ENCODE measurements around the gene OR2A25. TPM values are rescaled to one million over a fixed set of nuclear protein-coding genes. Genes with fewer than 3 reads are reported as not detected.

OR2A25 gene
- total and polyA plus RNA-seq, 8 donors: 0.08 to 0.17 (median 0.09) TPM; not detected in 5

GRCh38 chr7:144090667-144091066 is 21.1 kb downstream of the OR2A25 start:
- H3K27me3 ChIP-seq: peaks cover 0 to 8% of the 10 kb centered on the region in 2 donors
- no peak for TF ChIP-seq CTCF (IDR thresholded peaks at IDR 0.05)
- peaks cover 0 to 8% of the 10 kb centered on the region in 2 donors for H3K9me3 ChIP-seq
- no peaks in the 10 kb centered on the region for H3K36me3 ChIP-seq
- H3K4me3 ChIP-seq: no peak overlapping the region
- ATAC-seq (no peak), DNase-seq (no peak)
- H3K27ac ChIP-seq: no peak overlapping the region
- no peaks in the 10 kb centered on the region for H3K4me1 ChIP-seq
- intact Hi-C loops (cut with DNase I): no loop called here

- intact Hi-C loops (cut with DNase I): no loop called here
- no peaks in the 10 kb centered on the region for H3K9me3 ChIP-seq
- TF ChIP-seq CTCF (IDR thresholded peaks at IDR 0.05): no peak
- H3K27ac ChIP-seq: no peak overlapping the region
- no peak overlapping the region for H3K4me3 ChIP-seq
- DNase-seq (no peak), ATAC-seq (no peak)
- peaks cover 0 to 43% of the 10 kb centered on the region in 2 donors for H3K27me3 ChIP-seq
- H3K36me3 ChIP-seq: no peaks in the 10 kb centered on the region
- H3K4me1 ChIP-seq: no peaks in the 10 kb centered on the region
These were observed 29.2 kb downstream of the OR2A25 start for GRCh38 chr7:144098776-144099175.

DNA sequence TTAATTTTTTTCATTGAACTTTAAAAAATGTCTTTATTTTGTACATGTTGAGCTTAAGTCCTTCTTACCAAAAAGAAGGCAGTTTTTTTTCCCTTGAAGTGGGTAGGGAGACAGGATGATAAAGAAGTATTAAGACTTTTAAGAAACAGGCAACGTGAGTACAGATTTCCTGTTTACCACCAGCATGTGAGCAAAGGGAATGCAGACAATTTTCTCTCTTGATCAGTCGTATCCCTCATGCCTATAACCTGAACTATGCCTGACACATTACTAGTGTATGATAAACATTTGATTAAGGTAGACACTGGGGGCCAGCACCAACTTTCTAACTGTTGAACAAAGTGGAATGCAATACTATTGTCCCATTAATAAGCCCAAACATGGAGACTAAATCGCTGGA is 31.0 kb downstream of the OR2A25 start:
- peaks cover 0 to 34% of the 10 kb centered on the region in 2 donors for H3K27me3 ChIP-seq
- H3K36me3 ChIP-seq: no peaks in the 10 kb centered on the region
- ATAC-seq (no peak), DNase-seq (no peak)
- no peak for TF ChIP-seq CTCF (IDR thresholded peaks at IDR 0.05)
- H3K4me3 ChIP-seq: no peak overlapping the region
- intact Hi-C loops (cut with DNase I): no loop called here
- H3K9me3 ChIP-seq: no peaks in the 10 kb centered on the region
- H3K27ac ChIP-seq: no peak overlapping the region
- H3K4me1 ChIP-seq: no peaks in the 10 kb centered on the region

DNA sequence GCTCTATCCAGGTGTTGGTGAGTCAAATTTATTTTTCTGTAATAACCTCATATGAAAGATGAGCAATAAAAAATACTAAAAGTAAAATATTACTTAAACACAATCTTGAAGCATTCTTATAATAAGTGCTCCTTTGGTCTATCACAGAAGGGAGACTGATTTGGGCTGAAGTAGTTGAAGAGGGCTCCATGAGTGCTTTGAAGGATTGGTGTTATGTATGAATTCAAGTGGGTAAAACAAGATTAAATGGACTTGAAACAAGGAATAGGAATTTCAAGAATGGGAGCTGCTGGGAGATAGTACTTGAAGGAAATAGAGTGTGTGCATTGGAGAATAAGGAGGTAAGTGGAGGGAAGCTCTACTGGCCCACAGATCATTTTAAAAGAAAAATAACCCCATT is 32.4 kb downstream of the OR2A25 start:
- no peaks in the 10 kb centered on the region for H3K9me3 ChIP-seq
- H3K27me3 ChIP-seq: peaks cover 0 to 28% of the 10 kb centered on the region in 2 donors
- DNase-seq (no peak), ATAC-seq (peak; percentile 86)
- no peak overlapping the region for H3K27ac ChIP-seq
- intact Hi-C loops (cut with DNase I): no loop called here
- no peak for TF ChIP-seq CTCF (IDR thresholded peaks at IDR 0.05)
- no peaks in the 10 kb centered on the region for H3K4me1 ChIP-seq
- H3K4me3 ChIP-seq: no peak overlapping the region
- H3K36me3 ChIP-seq: no peaks in the 10 kb centered on the region

DNA sequence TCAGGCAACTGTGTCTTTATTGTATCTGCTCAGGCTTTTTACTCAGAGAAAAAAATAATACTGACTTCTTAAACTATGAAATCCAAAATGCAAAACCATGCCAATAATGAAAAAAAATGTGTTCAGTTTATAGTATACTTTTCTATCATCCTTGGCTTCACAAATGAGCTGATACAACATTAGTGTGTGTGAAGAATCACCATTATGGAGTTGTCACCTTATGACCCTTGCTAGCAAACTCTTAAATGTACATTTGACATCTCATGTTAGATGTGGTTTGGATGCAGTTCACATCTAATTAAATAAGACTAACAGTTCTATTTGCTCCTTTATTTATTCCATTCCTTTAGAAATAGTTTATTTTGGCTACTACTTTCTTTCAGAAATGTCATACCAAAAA is 35.6 kb downstream of the OR2A25 start:
- intact Hi-C loops (cut with DNase I): no loop called here
- ATAC-seq (no peak), DNase-seq (peak in 1 of 4 donors; percentile 37)
- no peaks in the 10 kb centered on the region for H3K4me1 ChIP-seq
- no peak overlapping the region for H3K4me3 ChIP-seq
- H3K9me3 ChIP-seq: no peaks in the 10 kb centered on the region
- no peak for TF ChIP-seq CTCF (IDR thresholded peaks at IDR 0.05)
- peaks cover 7 to 19% of the 10 kb centered on the region in 2 donors for H3K27me3 ChIP-seq
- H3K36me3 ChIP-seq: no peaks in the 10 kb centered on the region
- no peak overlapping the region for H3K27ac ChIP-seq
